22Rv1 (cell line): ENCODE measurements around the gene CEP41.

Experiments used
- ZFX ChIP-seq: fragments of 450-650 bp; IDR thresholded peaks from 2 replicates; pipeline ENCODE4 v1.6.1; 2017; ENCODE audit warnings: antibody characterized with exemption, borderline replicate concordance
- TF ChIP-seq, protein P1 (sequence below): fragments of 450-650 bp; IDR thresholded peaks from 2 replicates; pipeline ENCODE4 v1.5.1; 2017; ENCODE audit warnings: mild to moderate bottlenecking

DNA sequence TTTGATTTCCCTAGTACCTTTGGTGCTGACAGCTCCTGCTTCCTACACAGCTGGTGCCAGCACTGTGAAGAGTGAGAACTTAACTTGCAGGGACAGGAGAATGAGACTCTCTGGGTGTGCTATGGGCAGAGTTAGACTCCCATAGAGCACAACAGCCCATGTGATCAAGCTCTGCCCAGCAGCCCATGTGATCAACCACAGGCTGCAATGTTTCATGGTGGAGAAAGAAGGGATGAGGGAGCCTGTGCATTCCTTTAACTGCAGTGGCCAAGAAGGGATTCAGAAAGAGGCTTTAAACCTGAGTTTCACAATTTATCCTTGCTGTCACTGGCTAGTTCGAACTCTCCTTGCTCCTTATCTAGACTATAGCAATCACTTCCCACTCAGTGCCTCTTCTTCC, 41.1 kb upstream of the CEP41 start:
- TF ChIP-seq, protein P1, sequence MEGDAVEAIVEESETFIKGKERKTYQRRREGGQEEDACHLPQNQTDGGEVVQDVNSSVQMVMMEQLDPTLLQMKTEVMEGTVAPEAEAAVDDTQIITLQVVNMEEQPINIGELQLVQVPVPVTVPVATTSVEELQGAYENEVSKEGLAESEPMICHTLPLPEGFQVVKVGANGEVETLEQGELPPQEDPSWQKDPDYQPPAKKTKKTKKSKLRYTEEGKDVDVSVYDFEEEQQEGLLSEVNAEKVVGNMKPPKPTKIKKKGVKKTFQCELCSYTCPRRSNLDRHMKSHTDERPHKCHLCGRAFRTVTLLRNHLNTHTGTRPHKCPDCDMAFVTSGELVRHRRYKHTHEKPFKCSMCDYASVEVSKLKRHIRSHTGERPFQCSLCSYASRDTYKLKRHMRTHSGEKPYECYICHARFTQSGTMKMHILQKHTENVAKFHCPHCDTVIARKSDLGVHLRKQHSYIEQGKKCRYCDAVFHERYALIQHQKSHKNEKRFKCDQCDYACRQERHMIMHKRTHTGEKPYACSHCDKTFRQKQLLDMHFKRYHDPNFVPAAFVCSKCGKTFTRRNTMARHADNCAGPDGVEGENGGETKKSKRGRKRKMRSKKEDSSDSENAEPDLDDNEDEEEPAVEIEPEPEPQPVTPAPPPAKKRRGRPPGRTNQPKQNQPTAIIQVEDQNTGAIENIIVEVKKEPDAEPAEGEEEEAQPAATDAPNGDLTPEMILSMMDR, result no peak
- no peak for TF ChIP-seq ZFX
